Measurements from ENCODE around the gene SORBS2. TPM values are rescaled to one million over a fixed set of nuclear protein-coding genes. Genes with fewer than 3 reads are reported as not detected.

The SORBS2 gene
- total and polyA plus RNA-seq, 2 donors (not counting 1 experiment from before 2014, with no cell fraction given): 0.25 to 0.89 TPM

GRCh38 chr4:185821029-185821419, 9.0 kb upstream of the SORBS2 start:
- no peak overlapping the region for H3K9ac ChIP-seq (ENCODE audit: low read length)
- H3K27me3 ChIP-seq (replicated peaks in 1 of 4; ENCODE audit: control extremely low read depth in 1 of 4, control insufficient read depth in 3 of 4, insufficient read depth in 4 of 4, low read length in 3 of 4): no peaks in the 10 kb centered on the region
- Mint-ChIP-seq H3K4me3 (no peak overlapping the region), H3K4me1 (no peaks in the 10 kb centered on the region), H3K9me3 (ENCODE audit: insufficient read depth) (no peaks in the 10 kb centered on the region), H3K27ac (no peak overlapping the region), H3K27me3 (peaks cover 7% of the 10 kb centered on the region)
- WGBS (ENCODE audit: insufficient coverage): 92% methylated on average over 10 of the region's 11 CpGs
- DNase-seq (no peak), ATAC-seq (ENCODE audit: low read depth) (no peak)
- ChIA-PET CTCF (no interaction called here), POLR2A (no interaction called here)
- no peak overlapping the region for H3K4me3 ChIP-seq (ENCODE audit: control extremely low read depth in 1 of 5, extremely low read depth in 1 of 5, insufficient read depth in 1 of 5, low read depth in 2 of 5, low read length in 4 of 5)
- TF ChIP-seq CTCF (IDR thresholded peaks at IDR 0.05): no peak
- no peak for TF ChIP-seq EZH2 (IDR thresholded peaks at IDR 0.05; ENCODE audit: borderline replicate concordance, insufficient read depth, low read depth, low read length, poor library complexity, severe bottlenecking)
- no peaks in the 10 kb centered on the region for H4K20me1 ChIP-seq (ENCODE audit: control insufficient read depth, insufficient read depth, low read length, poor library complexity, severe bottlenecking)
- no peaks in the 10 kb centered on the region for H3K79me2 ChIP-seq (ENCODE audit: control insufficient read depth, insufficient read depth, low read length)
- no peak overlapping the region for H3K27ac ChIP-seq (ENCODE audit: low read length in 2 of 2)
- no peak overlapping the region for H2AFZ ChIP-seq (ENCODE audit: insufficient read depth, low read depth, low read length, poor library complexity, severe bottlenecking)
- H3K36me3 ChIP-seq (replicated peaks in 1 of 2; ENCODE audit: control extremely low read depth in 1 of 2, control insufficient read depth in 1 of 2, extremely low read depth in 1 of 2, insufficient read depth in 2 of 2, low read length in 1 of 2): no peaks in the 10 kb centered on the region
- no peaks in the 10 kb centered on the region for H3K4me1 ChIP-seq (ENCODE audit: control insufficient read depth in 2 of 2, insufficient read depth in 2 of 2, low read length in 2 of 2)
- H3K9me3 ChIP-seq (ENCODE audit: control extremely low read depth in 1 of 3, control insufficient read depth in 2 of 3, insufficient read depth in 1 of 3, low read length in 2 of 3): peaks cover 0 to 3% (median 0%) of the 10 kb centered on the region in 3 donors
- intact Hi-C loops (cut with micrococcal nuclease): no loop called here
- H3K4me2 ChIP-seq (replicated peaks; ENCODE audit: low read depth, low read length, poor library complexity, severe bottlenecking): no peak overlapping the region

- H3K9me3 ChIP-seq (ENCODE audit: control extremely low read depth in 1 of 3, control insufficient read depth in 2 of 3, insufficient read depth in 1 of 3, low read length in 2 of 3): peaks cover 0 to 3% (median 0%) of the 10 kb centered on the region in 3 donors
- Mint-ChIP-seq H3K4me1 (no peaks in the 10 kb centered on the region), H3K4me3 (no peak overlapping the region), H3K27me3 (peaks cover 8% of the 10 kb centered on the region), H3K9me3 (ENCODE audit: insufficient read depth) (no peaks in the 10 kb centered on the region), H3K27ac (no peak overlapping the region)
- H3K36me3 ChIP-seq (replicated peaks in 1 of 2; ENCODE audit: control extremely low read depth in 1 of 2, control insufficient read depth in 1 of 2, extremely low read depth in 1 of 2, insufficient read depth in 2 of 2, low read length in 1 of 2): no peaks in the 10 kb centered on the region
- H3K79me2 ChIP-seq (ENCODE audit: control insufficient read depth, insufficient read depth, low read length): no peaks in the 10 kb centered on the region
- no peak overlapping the region for H3K27ac ChIP-seq (ENCODE audit: low read length in 2 of 2)
- intact Hi-C loops (cut with micrococcal nuclease): no loop called here
- ChIA-PET POLR2A (no interaction called here), CTCF (no interaction called here)
- no peak overlapping the region for H2AFZ ChIP-seq (ENCODE audit: insufficient read depth, low read depth, low read length, poor library complexity, severe bottlenecking)
- no peak for TF ChIP-seq CTCF (IDR thresholded peaks at IDR 0.05)
- TF ChIP-seq EZH2 (IDR thresholded peaks at IDR 0.05; ENCODE audit: borderline replicate concordance, insufficient read depth, low read depth, low read length, poor library complexity, severe bottlenecking): no peak
- DNase-seq (no peak), ATAC-seq (ENCODE audit: low read depth) (no peak)
- no peak overlapping the region for H3K4me2 ChIP-seq (replicated peaks; ENCODE audit: low read depth, low read length, poor library complexity, severe bottlenecking)
- no peak overlapping the region for H3K4me3 ChIP-seq (ENCODE audit: control extremely low read depth in 1 of 5, extremely low read depth in 1 of 5, insufficient read depth in 1 of 5, low read depth in 2 of 5, low read length in 4 of 5)
- no peaks in the 10 kb centered on the region for H3K4me1 ChIP-seq (ENCODE audit: control insufficient read depth in 2 of 2, insufficient read depth in 2 of 2, low read length in 2 of 2)
- 97% methylated on average over 25 of the region's 29 CpGs for WGBS (ENCODE audit: insufficient coverage)
- H3K9ac ChIP-seq (ENCODE audit: low read length): no peak overlapping the region
- H3K27me3 ChIP-seq (replicated peaks in 1 of 4; ENCODE audit: control extremely low read depth in 1 of 4, control insufficient read depth in 3 of 4, insufficient read depth in 4 of 4, low read length in 3 of 4): no peaks in the 10 kb centered on the region
- no peaks in the 10 kb centered on the region for H4K20me1 ChIP-seq (ENCODE audit: control insufficient read depth, insufficient read depth, low read length, poor library complexity, severe bottlenecking)
Measured at GRCh38 chr4:185820146-185821028, 8.4 kb upstream of the SORBS2 start.
